ENCODE results near the gene KIF26B.

DNA sequence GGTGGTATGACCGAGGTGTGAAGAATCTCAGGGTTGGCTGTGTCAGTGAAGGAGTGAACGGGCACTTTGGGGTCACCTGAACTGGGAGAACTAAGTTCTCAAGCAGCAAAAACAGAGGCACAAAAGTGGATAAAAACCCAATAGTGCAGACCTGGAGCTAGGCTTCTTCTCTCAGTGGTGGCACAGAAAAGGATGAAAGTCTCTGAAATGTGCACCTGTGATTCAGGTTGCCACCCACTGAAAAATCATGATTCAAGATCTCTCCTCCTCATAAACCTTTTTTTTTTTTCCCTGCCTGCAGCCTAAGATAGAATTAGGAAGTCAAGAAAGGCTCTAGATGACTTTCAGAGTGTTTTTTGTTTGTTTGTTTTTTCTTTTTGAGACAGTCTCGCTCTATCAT lies 304.8 kb downstream of the KIF26B start:
- no peak for TF ChIP-seq EP300 (IDR thresholded peaks at IDR 0.05)
- no peak for TF ChIP-seq POLR2A (IDR thresholded peaks at IDR 0.05; ENCODE audit: low read length)
- TF ChIP-seq, protein P1, sequence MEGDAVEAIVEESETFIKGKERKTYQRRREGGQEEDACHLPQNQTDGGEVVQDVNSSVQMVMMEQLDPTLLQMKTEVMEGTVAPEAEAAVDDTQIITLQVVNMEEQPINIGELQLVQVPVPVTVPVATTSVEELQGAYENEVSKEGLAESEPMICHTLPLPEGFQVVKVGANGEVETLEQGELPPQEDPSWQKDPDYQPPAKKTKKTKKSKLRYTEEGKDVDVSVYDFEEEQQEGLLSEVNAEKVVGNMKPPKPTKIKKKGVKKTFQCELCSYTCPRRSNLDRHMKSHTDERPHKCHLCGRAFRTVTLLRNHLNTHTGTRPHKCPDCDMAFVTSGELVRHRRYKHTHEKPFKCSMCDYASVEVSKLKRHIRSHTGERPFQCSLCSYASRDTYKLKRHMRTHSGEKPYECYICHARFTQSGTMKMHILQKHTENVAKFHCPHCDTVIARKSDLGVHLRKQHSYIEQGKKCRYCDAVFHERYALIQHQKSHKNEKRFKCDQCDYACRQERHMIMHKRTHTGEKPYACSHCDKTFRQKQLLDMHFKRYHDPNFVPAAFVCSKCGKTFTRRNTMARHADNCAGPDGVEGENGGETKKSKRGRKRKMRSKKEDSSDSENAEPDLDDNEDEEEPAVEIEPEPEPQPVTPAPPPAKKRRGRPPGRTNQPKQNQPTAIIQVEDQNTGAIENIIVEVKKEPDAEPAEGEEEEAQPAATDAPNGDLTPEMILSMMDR (IDR thresholded peaks at IDR 0.05), result no peak
- TF ChIP-seq SREBF2 (IDR thresholded peaks at IDR 0.05), result no peak
- TF ChIP-seq ELK1 (IDR thresholded peaks at IDR 0.05; ENCODE audit: low read depth, low read length), result no peak
- TF ChIP-seq RNF2 (IDR thresholded peaks at IDR 0.05; ENCODE audit: borderline replicate concordance, low read depth), result no peak
- no peak for TF ChIP-seq BHLHE40 (IDR thresholded peaks at IDR 0.05; ENCODE audit: low read depth, low read length)
- TF ChIP-seq, protein P2, sequence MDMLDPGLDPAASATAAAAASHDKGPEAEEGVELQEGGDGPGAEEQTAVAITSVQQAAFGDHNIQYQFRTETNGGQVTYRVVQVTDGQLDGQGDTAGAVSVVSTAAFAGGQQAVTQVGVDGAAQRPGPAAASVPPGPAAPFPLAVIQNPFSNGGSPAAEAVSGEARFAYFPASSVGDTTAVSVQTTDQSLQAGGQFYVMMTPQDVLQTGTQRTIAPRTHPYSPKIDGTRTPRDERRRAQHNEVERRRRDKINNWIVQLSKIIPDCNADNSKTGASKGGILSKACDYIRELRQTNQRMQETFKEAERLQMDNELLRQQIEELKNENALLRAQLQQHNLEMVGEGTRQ (IDR thresholded peaks at IDR 0.05), result no peak
- no peak for TF ChIP-seq NFE2L2 (conservative IDR thresholded peaks at IDR 0.05; ENCODE audit: low read length)
- no peak for TF ChIP-seq REST (IDR thresholded peaks at IDR 0.05)
- TF ChIP-seq HOXA7 (CRISPR knock-in tag; IDR thresholded peaks at IDR 0.05), result no peak

All from A549 (cell line).